Heart left ventricle (tissue), 13 donors: ENCODE measurements around the gene CMIP.

Experiments used
- POLR2A ChIP-seq, 2 donors: fragments of 450-650 bp; IDR thresholded peaks; one replicate each; pipeline ENCODE4 v1.6.1; 2017; ENCODE audit warnings: antibody characterized with exemption in 2 of 2, mild to moderate bottlenecking in 2 of 2, moderate library complexity in 2 of 2
- TF ChIP-seq, protein P1 (sequence below), 12 donors: fragments of 200-600 bp; sonication (generic) in 4 of 12; IDR thresholded peaks; one replicate each; pipeline versions ENCODE4 v1.5.0 to v1.8.0; 2018 to 2022; ENCODE audit warnings: antibody characterized with exemption in 12 of 12, mild to moderate bottlenecking in 5 of 12
- donor health status: ischemic (EF 13 %, LVEDD 7.1; RV severe dilation, severe dysfunction).
- donor health status: DM: no; HTN: yes; CAD: no.
- donor health status: DM: no; HTN: no; CAD: no.
- donor health status: ischemic (EF 25% LVEDD 6.9; RV normal size, moderate dysfunction).
- donor health status: ischemic (EF 25% LVEDD 5.7; RV mildly dilated, moderate dysfunction).
- donor health status: ischemic (EF 35%, LVEDD 5.7; RV mildly dilated, moderate dysfunction).
- donor health status: nonischemic (EF 11% LVEDD 7.7; RV severe dilation, severe dysfunction).
- donor health status: DM: yes; HTN: yes; CAD: no.
- donor health status: PGD.
- donor health status: ischemic (EF 29% LVEDD 5.4; RV normal size, mild dysfunction).
- donor health status: nonischemic (EF 23%, LVEDD 6.1; RV moderate dilation, normal function).

DNA sequence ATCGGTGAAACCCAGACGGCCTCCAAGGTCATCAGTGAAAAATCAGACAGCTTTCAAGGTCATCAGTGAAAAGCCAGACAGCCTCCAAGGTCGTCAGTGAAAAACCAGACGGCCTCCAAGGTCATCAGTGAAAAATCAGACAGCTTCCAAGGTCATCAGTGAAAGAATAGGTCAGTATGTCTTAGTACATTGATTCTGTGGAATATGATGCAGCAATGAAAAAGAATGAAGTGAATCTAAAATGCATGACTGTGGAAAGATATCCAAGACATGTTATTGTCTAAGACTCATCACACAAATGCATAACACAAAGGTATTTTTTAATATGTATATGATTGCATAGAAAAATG, 72.5 kb downstream of the CMIP start:
- TF ChIP-seq, protein P1, sequence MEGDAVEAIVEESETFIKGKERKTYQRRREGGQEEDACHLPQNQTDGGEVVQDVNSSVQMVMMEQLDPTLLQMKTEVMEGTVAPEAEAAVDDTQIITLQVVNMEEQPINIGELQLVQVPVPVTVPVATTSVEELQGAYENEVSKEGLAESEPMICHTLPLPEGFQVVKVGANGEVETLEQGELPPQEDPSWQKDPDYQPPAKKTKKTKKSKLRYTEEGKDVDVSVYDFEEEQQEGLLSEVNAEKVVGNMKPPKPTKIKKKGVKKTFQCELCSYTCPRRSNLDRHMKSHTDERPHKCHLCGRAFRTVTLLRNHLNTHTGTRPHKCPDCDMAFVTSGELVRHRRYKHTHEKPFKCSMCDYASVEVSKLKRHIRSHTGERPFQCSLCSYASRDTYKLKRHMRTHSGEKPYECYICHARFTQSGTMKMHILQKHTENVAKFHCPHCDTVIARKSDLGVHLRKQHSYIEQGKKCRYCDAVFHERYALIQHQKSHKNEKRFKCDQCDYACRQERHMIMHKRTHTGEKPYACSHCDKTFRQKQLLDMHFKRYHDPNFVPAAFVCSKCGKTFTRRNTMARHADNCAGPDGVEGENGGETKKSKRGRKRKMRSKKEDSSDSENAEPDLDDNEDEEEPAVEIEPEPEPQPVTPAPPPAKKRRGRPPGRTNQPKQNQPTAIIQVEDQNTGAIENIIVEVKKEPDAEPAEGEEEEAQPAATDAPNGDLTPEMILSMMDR (IDR thresholded peaks at IDR 0.05), result no peak
- no peak for TF ChIP-seq POLR2A (IDR thresholded peaks at IDR 0.05)
